MCF 10A (cell line): ENCODE measurements around the gene KSR1. TPM values are rescaled to one million over a fixed set of nuclear protein-coding genes. Genes with fewer than 3 reads are reported as not detected.

Experiments
- BruUV-seq: library from RNA; stranded (reverse); fragments of 400-500 nt; replicated peaks from 2 replicates; lab custom pipeline; 2021; lab: Mats Ljungman, UMichigan
- CTCF ChIA-PET: fragments of 300-600 bp; sonication (Branson Sonifier 250); formaldehyde crosslinking; extraction: SDS; loops from one replicate; lab custom pipeline; 2021; ENCODE audit warnings: antibody characterized with exemption, inconsistent platforms; lab: Yijun Ruan, JAX
- POLR2A ChIA-PET: fragments of 300-600, 350-650 bp; sonication (Branson Sonifier 250); formaldehyde crosslinking; extraction: SDS; loops from one replicate; lab custom pipeline; 2020; ENCODE audit warnings: antibody characterized with exemption, inconsistent platforms; lab: Yijun Ruan, JAX
- DNase-seq: peaks from one replicate; pipeline ENCODE4 v3.0.0-alpha.2; 2018; ENCODE audit not compliant: unreplicated experiment
- H3K27ac Mint-ChIP-seq: one replicate; pipeline ENCODE4 v1.8.0; 2022; ENCODE audit warnings: mild to moderate bottlenecking, low read depth, mixed read lengths; ENCODE audit not compliant: unreplicated experiment
- H3K27me3 Mint-ChIP-seq: one replicate; pipeline ENCODE4 v1.8.0; 2022; ENCODE audit warnings: mixed read lengths; ENCODE audit not compliant: insufficient read depth, unreplicated experiment
- H3K36me3 Mint-ChIP-seq: one replicate; pipeline ENCODE4 v1.8.0; 2022; ENCODE audit warnings: mild to moderate bottlenecking, moderate library complexity, mixed read lengths; ENCODE audit not compliant: insufficient read depth, unreplicated experiment
- H3K4me1 Mint-ChIP-seq: one replicate; pipeline ENCODE4 v1.8.0; 2022; ENCODE audit warnings: mixed read lengths; ENCODE audit not compliant: insufficient read depth, unreplicated experiment
- H3K4me3 Mint-ChIP-seq: one replicate; pipeline ENCODE4 v1.8.0; 2022; ENCODE audit warnings: mild to moderate bottlenecking, moderate library complexity, mixed read lengths; ENCODE audit not compliant: unreplicated experiment
- H3K9me3 Mint-ChIP-seq: one replicate; pipeline ENCODE4 v1.8.0; 2022; ENCODE audit warnings: mixed read lengths; ENCODE audit not compliant: unreplicated experiment
- CTCF ChIP-seq: fragments of 200-600 bp; IDR thresholded peaks from one replicate; pipeline ENCODE4 v1.8.0; 2022; ENCODE audit warnings: antibody characterized with exemption, mild to moderate bottlenecking; ENCODE audit not compliant: unreplicated experiment
- intact Hi-C: fragments of 100-400 bp; cut with micrococcal nuclease; formaldehyde crosslinking; loops from 2 replicates; pipeline ENCODE4 v1.14.1; 2022
- total RNA-seq: library from RNA; stranded (reverse); gene quantifications from 2 replicates; pipeline ENCODE4 v1.2.3, GENCODE V29; 2022

Gene KSR1
- total RNA-seq, 1 experiment from 2014 or later: 7.2 TPM

DNA sequence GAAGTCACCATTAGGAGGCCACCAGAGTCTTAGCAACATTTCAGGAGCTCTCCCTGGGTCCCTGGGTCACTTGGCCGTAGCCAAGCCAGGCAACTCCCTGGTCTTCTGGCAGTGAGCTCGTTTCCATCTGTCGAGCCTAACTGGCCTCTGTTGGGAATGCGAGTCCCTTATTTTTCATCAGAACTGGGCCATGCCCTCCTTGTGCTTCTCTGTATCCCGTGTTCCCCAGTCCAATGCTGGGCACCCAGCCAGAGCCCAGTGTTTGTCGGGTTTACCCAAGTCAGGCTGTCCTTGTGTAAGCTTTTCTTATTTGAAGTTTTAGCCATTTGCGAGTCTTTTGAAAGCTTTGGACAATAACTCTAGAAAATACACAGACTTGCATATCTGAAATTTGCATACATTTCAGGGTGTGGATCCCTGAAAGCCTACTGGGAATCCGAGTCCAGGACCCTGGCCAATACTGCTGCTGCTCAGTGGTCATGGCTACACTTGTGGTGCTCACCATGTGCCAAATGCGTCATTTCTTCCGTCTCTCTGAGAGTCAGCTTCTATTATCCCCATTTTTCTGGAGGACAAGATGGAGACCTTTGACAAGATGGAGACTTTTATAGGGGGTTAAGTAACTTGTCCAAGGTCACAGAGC is 93.1 kb downstream of the KSR1 start:
- BruUV-seq: no TSS peak
- Mint-ChIP-seq H3K4me1 (peaks cover 56% of the 10 kb centered on the region), H3K9me3 (no peaks in the 10 kb centered on the region), H3K4me3 (no peak overlapping the region), H3K27me3 (no peaks in the 10 kb centered on the region), H3K27ac (no peak overlapping the region), H3K36me3 (peaks cover 13% of the 10 kb centered on the region)
- DNase-seq: no peak
- intact Hi-C loops: no loop called here
- ChIA-PET CTCF (interaction anchor here (0.5 to 1.3 kb wide), 4 partner anchors 12 to 165 kb away, joined by 3 to 5 read pairs (median 4); no protein-coding TSS in a partner anchor), POLR2A (no interaction called here)
- no peak for TF ChIP-seq CTCF

- BruUV-seq: no TSS peak
- ChIA-PET CTCF (interaction anchor here (0.5 to 1.6 kb wide), 5 partner anchors 11 to 166 kb away, joined by 3 to 4 read pairs (median 3); no protein-coding TSS in a partner anchor), POLR2A (interaction anchor here (0.6 kb wide), 1 partner anchor 56 kb away, joined by 3 read pairs; no protein-coding TSS in a partner anchor)
- no peak overlapping the region for H3K27ac Mint-ChIP-seq
- intact Hi-C loops: loop anchor here (10.0 kb wide), 1 partner anchor 96 kb away; the partner anchor contains the start of gene KSR1
- no peak overlapping the region for H3K4me3 Mint-ChIP-seq
- TF ChIP-seq CTCF: no peak
- no peaks in the 10 kb centered on the region for H3K9me3 Mint-ChIP-seq
- peaks cover 50% of the 10 kb centered on the region for H3K4me1 Mint-ChIP-seq
- H3K36me3 Mint-ChIP-seq: peaks cover 13% of the 10 kb centered on the region
- no peak for DNase-seq
- H3K27me3 Mint-ChIP-seq: no peaks in the 10 kb centered on the region
These were observed 94.2 kb downstream of the KSR1 start for GRCh38 chr17:27550291-27550930.

DNA sequence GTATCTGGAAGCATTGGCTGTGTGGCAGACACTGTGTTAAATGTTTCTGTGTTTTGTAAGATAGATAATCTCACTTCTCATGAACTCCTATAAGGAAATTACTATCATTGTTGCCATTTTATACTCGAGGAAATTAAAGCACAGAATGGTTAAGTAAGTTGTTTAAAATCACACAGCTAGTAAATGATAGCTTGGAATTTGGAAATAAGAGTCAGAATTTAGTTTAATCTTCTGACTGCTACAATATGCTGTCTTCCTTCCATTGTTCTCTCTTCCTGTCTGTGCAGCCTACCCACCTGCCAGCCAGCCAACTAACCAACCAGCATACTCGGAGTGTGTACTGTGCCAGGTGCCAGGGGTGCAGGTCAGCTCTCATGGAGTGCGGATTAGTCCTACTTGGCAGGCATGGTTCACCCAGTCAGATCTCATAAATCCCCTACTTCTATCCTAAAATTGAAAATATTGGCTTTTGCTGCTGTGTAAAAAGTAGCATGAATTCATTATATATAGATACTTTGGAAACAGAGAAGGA is 94.8 kb downstream of the KSR1 start:
- POLR2A ChIA-PET: interaction anchor here (0.6 kb wide), 2 partner anchors 10 to 57 kb away, joined by 3 read pairs; no protein-coding TSS in a partner anchor
- no peak overlapping the region for H3K27ac Mint-ChIP-seq
- intact Hi-C loops: loop anchor here (10.0 kb wide), 1 partner anchor 96 kb away; the partner anchor contains the start of gene KSR1

More for the DNA sequence above, 94.8 kb downstream of the KSR1 start:
- no peak overlapping the region for H3K4me3 Mint-ChIP-seq
- H3K27me3 Mint-ChIP-seq: no peaks in the 10 kb centered on the region
- BruUV-seq: no TSS peak
- CTCF ChIA-PET: interaction anchor here (0.6 to 1.6 kb wide), 3 partner anchors 10 to 57 kb away, joined by 3 to 4 read pairs (median 4); no protein-coding TSS in a partner anchor
- peaks cover 44% of the 10 kb centered on the region for H3K4me1 Mint-ChIP-seq
- H3K9me3 Mint-ChIP-seq: no peaks in the 10 kb centered on the region
- TF ChIP-seq CTCF: no peak
- DNase-seq: no peak
- peaks cover 8% of the 10 kb centered on the region for H3K36me3 Mint-ChIP-seq
